Measurements from ENCODE around the gene RUNX2. TPM values are rescaled to one million over a fixed set of nuclear protein-coding genes. Genes with fewer than 3 reads are reported as not detected.

RUNX2 gene
- total and polyA plus RNA-seq, 8 donors: 2.5 to 5.9 (median 3.0) TPM

DNA sequence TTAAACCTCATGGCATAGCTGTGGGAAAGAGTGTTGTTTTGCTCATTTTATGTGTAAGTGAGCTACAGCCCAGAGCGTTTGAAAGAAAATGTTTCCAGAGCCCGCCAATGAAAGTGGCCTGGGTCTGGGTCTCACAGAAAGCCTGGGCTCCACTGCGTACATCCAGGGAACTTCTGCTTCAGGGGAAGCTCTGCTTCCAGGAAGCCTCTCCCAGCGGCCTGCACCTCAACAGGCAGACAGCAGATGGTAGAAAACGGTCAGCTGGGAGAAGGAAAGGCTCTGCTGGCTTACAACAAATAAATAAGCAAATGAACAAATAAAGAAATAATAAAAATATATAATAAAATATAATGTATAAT is 320.1 kb downstream of the RUNX2 start:
- Histone ChIP-seq H3K4me1 (no peaks in the 10 kb centered on the region), H3K27me3 (peaks cover 0 to 13% of the 10 kb centered on the region in 2 donors), H3K27ac (no peak overlapping the region), H3K9me3 (no peaks in the 10 kb centered on the region), H3K4me3 (no peak overlapping the region), H3K36me3 (no peaks in the 10 kb centered on the region)
- TF ChIP-seq, protein P1, sequence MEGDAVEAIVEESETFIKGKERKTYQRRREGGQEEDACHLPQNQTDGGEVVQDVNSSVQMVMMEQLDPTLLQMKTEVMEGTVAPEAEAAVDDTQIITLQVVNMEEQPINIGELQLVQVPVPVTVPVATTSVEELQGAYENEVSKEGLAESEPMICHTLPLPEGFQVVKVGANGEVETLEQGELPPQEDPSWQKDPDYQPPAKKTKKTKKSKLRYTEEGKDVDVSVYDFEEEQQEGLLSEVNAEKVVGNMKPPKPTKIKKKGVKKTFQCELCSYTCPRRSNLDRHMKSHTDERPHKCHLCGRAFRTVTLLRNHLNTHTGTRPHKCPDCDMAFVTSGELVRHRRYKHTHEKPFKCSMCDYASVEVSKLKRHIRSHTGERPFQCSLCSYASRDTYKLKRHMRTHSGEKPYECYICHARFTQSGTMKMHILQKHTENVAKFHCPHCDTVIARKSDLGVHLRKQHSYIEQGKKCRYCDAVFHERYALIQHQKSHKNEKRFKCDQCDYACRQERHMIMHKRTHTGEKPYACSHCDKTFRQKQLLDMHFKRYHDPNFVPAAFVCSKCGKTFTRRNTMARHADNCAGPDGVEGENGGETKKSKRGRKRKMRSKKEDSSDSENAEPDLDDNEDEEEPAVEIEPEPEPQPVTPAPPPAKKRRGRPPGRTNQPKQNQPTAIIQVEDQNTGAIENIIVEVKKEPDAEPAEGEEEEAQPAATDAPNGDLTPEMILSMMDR (IDR thresholded peaks at IDR 0.05): no peak
- ATAC-seq (no peak), DNase-seq (no peak)
- intact Hi-C loops (cut with DNase I): no loop called here

DNA sequence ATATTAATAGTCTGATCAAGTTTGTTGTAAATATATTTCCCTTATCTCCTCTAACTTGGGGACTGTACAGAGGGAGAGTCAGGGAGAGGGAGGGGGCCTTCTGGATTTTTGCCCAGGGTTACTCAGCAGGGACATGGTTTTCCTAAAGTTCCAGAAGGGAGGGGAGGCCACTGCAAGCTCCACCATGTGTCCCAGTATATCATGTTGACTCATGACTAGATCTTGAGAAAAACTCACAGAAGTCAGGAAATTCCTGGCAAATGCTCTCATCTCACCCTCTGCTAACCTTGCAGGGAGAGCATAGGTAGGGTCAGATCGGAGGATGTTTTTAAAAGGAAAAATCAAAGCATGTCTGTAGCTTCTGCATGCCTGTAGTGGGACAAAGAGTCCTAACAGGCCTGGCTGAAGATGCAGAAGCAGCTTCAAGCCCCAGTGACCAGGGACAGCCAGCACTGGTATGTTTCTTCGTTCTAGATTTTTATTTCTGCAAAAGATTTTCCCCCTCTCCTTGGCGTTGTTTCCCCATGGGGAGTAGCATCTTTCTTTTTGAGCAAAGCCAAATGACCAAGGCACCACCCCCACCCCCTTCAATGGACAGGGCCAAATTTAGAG is 322.5 kb downstream of the RUNX2 start:
- TF ChIP-seq, protein P1 (IDR thresholded peaks at IDR 0.05): no peak
- H3K9me3 ChIP-seq: no peaks in the 10 kb centered on the region
- no peaks in the 10 kb centered on the region for H3K36me3 ChIP-seq
- intact Hi-C loops (cut with DNase I): no loop called here
- H3K27ac ChIP-seq: no peak overlapping the region
- ATAC-seq (no peak), DNase-seq (no peak)
- H3K27me3 ChIP-seq: no peaks in the 10 kb centered on the region
- H3K4me3 ChIP-seq: no peak overlapping the region
- H3K4me1 ChIP-seq: no peaks in the 10 kb centered on the region

DNA sequence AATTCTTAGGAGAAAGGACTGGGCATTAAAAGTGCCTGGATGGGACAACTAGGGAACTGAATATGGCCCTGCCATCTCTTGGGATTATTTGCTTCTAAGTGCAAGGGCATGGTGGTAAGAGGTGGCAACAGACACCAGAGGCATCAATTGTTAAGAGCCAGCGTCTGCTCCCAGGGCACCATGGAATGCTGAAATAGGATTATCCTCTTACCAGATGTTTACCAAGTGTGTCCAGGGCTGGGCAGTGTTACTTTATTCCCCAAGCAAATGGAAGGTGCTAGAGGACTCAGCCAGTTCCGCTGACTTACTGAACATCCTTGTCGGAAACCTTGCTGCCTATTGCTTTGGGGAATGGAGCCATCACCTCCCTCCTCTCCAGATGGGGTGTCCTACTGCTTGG is 323.2 kb downstream of the RUNX2 start:
- DNase-seq (no peak), ATAC-seq (no peak)
- H3K4me3 ChIP-seq: no peak overlapping the region
- TF ChIP-seq, protein P1 (IDR thresholded peaks at IDR 0.05): no peak
- intact Hi-C loops (cut with DNase I): no loop called here
- H3K4me1 ChIP-seq: no peaks in the 10 kb centered on the region
- H3K27me3 ChIP-seq: no peaks in the 10 kb centered on the region
- H3K36me3 ChIP-seq: no peaks in the 10 kb centered on the region
- H3K27ac ChIP-seq: no peak overlapping the region
- H3K9me3 ChIP-seq: no peaks in the 10 kb centered on the region

DNA sequence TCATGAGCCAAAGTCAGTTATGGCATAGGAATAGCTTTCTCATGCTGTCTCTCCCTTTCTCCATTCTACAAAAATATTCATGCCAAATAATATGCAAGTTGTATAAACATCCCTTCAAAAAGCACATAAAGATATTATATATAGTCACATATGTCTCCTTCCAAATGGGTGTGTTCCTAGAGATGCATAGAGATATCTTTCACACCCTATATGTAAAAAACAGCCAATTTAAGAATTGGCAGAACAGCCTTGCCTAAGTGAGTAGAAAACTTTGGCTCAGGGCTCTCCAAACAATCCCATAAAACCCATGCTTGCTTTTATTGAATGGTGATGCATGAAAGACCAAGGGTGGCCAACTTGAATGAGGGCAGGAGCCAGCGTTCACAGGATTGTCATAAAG is 324.3 kb downstream of the RUNX2 start:
- TF ChIP-seq, protein P1 (IDR thresholded peaks at IDR 0.05): no peak
- H3K36me3 ChIP-seq: no peaks in the 10 kb centered on the region
- no peak overlapping the region for H3K4me3 ChIP-seq
- no peak overlapping the region for H3K27ac ChIP-seq
- peak in 2 of 4 donors; percentile 68 to 72 for DNase-seq
- no peak for ATAC-seq
- intact Hi-C loops (cut with DNase I): no loop called here
- no peaks in the 10 kb centered on the region for H3K27me3 ChIP-seq
- no peaks in the 10 kb centered on the region for H3K4me1 ChIP-seq
- no peaks in the 10 kb centered on the region for H3K9me3 ChIP-seq

DNA sequence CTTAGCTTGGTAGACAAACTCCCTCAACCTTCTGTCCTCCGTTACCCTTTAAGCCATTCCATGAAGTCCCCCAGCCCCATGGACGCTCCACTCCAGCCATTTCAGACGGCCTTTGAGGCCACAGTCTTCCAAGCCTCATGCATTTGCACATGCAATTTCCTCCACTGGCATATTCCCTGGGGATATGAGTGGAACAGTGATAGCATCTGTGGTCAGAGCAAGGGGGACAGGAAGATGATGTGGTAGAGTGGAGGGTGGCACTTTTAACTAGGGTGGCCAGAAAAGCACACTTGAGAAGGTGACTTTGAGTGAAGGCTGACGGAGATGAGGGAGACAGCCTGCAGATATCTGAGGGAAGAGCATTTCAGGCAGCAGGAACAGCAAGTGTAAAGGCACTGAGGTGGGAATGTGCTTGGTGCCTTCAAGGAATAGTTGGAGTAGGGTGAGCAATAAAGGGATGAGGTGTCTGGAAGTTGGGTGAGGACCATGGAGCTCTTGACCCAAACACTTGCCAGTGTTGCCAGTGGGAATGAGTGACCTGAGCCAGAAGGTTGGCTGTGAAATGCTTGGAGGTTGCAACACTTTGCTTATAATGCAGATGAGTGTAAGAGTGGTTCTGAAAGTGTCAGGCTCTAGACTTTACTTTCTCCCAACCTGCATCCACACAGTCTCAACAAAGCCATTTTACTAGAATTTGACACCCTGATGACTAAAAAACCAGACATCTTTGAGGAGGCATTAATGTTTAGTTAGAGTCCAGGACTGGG is 325.2 kb downstream of the RUNX2 start:
- no peaks in the 10 kb centered on the region for H3K27me3 ChIP-seq
- TF ChIP-seq, protein P1 (IDR thresholded peaks at IDR 0.05): no peak
- H3K27ac ChIP-seq: no peak overlapping the region
- ATAC-seq: no peak
- intact Hi-C loops (cut with DNase I): no loop called here
- no peaks in the 10 kb centered on the region for H3K9me3 ChIP-seq
- H3K4me3 ChIP-seq: no peak overlapping the region
- H3K4me1 ChIP-seq: no peaks in the 10 kb centered on the region
- H3K36me3 ChIP-seq: no peaks in the 10 kb centered on the region
- no peak for DNase-seq
